ENCODE data around the gene A1BG. TPM values are rescaled to one million over a fixed set of nuclear protein-coding genes. Genes with fewer than 3 reads are reported as not detected.

Gene A1BG
- total RNA-seq, 1 experiment from 2014 or later, result 1.9 TPM

DNA sequence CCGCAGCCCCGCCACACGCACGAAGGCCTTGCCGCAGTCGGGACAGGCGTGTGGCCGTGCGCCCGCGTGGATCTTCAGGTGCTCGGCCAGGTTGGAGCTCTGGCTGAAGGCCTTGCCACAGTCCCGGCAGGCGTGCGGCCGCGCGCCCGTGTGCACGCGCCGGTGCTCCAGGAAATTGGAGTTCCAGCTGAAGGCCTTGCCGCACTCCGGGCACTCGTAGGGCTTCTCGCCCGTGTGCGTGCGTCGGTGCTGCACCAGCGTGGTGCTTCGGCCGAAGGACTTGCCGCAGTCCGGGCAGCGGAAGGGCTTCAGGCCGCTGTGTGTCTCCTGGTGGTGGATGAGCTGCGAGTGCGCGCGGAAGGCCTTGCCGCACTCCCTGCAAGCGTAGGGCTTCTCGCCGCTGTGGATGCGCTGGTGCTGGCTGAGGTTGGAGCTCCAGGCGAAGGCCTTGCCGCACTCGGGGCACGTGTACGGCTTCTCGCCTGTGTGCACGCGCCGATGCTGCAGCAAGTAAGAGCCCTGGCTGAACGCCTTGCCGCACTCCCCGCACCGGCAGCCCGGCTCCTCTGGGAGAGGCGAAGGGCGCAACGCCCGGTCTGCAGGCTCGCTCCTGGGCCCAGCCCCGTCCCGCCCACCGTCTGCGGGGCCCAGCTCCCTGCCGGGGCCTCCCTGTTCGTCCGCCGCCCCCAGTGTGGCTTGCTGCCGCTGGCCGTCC, 3.6 kb upstream of the A1BG start:
- no peak overlapping the region for H3K9ac ChIP-seq (ENCODE audit: low read length)
- no peaks in the 10 kb centered on the region for H3F3A ChIP-seq (ENCODE audit: low read length, unreplicated experiment)
- H3K79me2 ChIP-seq (ENCODE audit: low read length), result 0 out of 2 replicates have a peak, but pooled peaks cover 6% of the 10 kb centered on the region
- no peaks in the 10 kb centered on the region for H4K20me1 ChIP-seq (ENCODE audit: low read length)
- no peaks in the 10 kb centered on the region for H3K27me3 ChIP-seq (ENCODE audit: low read length)
- H3K4me3 ChIP-seq (ENCODE audit: low read length), result no peak overlapping the region
- no peak overlapping the region for H2AFZ ChIP-seq (ENCODE audit: low read length)
- ChIA-PET CTCF (no interaction called here), POLR2A (ENCODE audit: unreplicated experiment) (no interaction called here)
- no peaks in the 10 kb centered on the region for H3K9me3 ChIP-seq (ENCODE audit: low read length)
- H3K36me3 ChIP-seq (ENCODE audit: low read depth, low read length), result no peaks in the 10 kb centered on the region
- H3K9me2 ChIP-seq (replicated peaks; ENCODE audit: low read length), result no peaks in the 10 kb centered on the region
- intact Hi-C loops (cut with micrococcal nuclease), result no loop called here
- DNase-seq (no peak), ATAC-seq (no peak)
- no peak for TF ChIP-seq EZH2 (IDR thresholded peaks at IDR 0.05; ENCODE audit: low read length, unreplicated experiment)
- no peak for TF ChIP-seq EZH2phosphoT487 (IDR thresholded peaks at IDR 0.05; ENCODE audit: borderline replicate concordance, low read length)
- TF ChIP-seq, protein P1, sequence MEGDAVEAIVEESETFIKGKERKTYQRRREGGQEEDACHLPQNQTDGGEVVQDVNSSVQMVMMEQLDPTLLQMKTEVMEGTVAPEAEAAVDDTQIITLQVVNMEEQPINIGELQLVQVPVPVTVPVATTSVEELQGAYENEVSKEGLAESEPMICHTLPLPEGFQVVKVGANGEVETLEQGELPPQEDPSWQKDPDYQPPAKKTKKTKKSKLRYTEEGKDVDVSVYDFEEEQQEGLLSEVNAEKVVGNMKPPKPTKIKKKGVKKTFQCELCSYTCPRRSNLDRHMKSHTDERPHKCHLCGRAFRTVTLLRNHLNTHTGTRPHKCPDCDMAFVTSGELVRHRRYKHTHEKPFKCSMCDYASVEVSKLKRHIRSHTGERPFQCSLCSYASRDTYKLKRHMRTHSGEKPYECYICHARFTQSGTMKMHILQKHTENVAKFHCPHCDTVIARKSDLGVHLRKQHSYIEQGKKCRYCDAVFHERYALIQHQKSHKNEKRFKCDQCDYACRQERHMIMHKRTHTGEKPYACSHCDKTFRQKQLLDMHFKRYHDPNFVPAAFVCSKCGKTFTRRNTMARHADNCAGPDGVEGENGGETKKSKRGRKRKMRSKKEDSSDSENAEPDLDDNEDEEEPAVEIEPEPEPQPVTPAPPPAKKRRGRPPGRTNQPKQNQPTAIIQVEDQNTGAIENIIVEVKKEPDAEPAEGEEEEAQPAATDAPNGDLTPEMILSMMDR (conservative IDR thresholded peaks at IDR 0.05; ENCODE audit: low read depth, low read length), result no peak
- no peak overlapping the region for H3K4me2 ChIP-seq (ENCODE audit: low read length)
- H3K4me1 ChIP-seq (ENCODE audit: insufficient read depth, low read length), result peaks cover 6% of the 10 kb centered on the region
- H3K27ac ChIP-seq (ENCODE audit: low read length), result no peak overlapping the region
- BruUV-seq (replicated peaks), result no TSS peak

DNA sequence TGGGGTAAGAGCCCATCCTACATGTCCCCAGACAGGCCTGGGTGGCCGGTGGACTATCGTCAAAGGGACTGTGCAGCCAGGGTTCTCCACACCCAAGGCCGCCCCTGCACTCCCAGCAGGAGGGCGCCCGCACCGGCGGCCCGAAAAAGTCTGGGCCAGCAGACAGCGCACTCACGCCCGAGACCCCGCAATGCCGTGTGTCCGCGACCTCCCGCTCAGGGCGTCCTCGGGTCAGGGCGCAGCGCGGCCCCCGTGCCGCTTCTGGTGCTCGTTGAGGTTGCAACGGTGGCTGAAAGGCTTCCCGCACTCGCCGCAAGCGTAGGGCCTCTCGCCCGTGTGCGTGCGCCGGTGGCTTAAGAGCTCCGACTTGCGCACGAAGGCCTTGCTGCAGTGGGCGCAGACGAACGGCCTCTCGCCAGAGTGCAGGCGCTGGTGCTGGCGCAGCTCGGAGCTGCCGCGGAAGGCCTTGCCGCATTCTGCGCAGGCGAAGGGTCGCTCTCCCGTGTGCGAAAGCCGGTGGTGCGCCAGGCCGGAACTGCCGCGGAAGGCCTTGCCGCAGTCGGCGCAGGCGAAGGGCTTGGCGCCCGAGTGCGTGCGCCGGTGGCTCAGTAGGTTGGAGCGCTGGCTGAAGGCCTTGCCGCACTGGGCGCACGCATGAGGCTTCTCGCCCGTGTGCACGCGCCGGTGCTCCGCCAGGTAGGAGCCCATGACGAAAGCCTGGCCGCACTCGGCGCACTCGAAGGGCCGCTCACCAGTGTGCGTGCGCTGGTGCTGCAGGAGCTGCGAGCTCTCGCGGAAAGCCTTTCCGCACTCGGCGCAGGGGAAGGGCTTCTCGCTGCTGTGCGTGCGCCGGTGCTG, 2.8 kb upstream of the A1BG start:
- Histone ChIP-seq H3K9me2 (replicated peaks; ENCODE audit: low read length) (no peaks in the 10 kb centered on the region), H3K79me2 (ENCODE audit: low read length) (no peaks in the 10 kb centered on the region), H3K9me3 (ENCODE audit: low read length) (no peaks in the 10 kb centered on the region), H3K27me3 (ENCODE audit: low read length) (peaks cover 1% of the 10 kb centered on the region; the same call in 1 of the 2 replicates), H3K36me3 (ENCODE audit: low read depth, low read length) (no peaks in the 10 kb centered on the region), H3K27ac (ENCODE audit: low read length) (no peak overlapping the region), H3K9ac (ENCODE audit: low read length) (no peak overlapping the region), H3K4me3 (ENCODE audit: low read length) (no peak overlapping the region), H2AFZ (ENCODE audit: low read length) (no peak overlapping the region), H3K4me1 (ENCODE audit: insufficient read depth, low read length) (no peaks in the 10 kb centered on the region), H3K4me2 (ENCODE audit: low read length) (no peak overlapping the region), H4K20me1 (ENCODE audit: low read length) (no peaks in the 10 kb centered on the region), H3F3A (ENCODE audit: low read length, unreplicated experiment) (no peaks in the 10 kb centered on the region)
- CTCF ChIA-PET, result no interaction called here
- DNase-seq, result no peak
- BruUV-seq (replicated peaks), result no TSS peak
- TF ChIP-seq, protein P1 (conservative IDR thresholded peaks at IDR 0.05; ENCODE audit: low read depth, low read length), result no peak
- TF ChIP-seq EZH2 (IDR thresholded peaks at IDR 0.05; ENCODE audit: low read length, unreplicated experiment), result no peak
- intact Hi-C loops (cut with micrococcal nuclease), result no loop called here
- no peak for ATAC-seq
- POLR2A ChIA-PET (ENCODE audit: unreplicated experiment), result no interaction called here

Measured in PC-3 (cell line).